ENCODE data around the gene SDHA. TPM values are rescaled to one million over a fixed set of nuclear protein-coding genes. Genes with fewer than 3 reads are reported as not detected.

SDHA gene
- total and polyA plus RNA-seq, 9 of the 15 experiments (the other 6 are each of a cell fraction or from before 2014, with no cell fraction given), result 82.9 to 191 (median 130) TPM

- TF ChIP-seq ZNF318 (IDR thresholded peaks at IDR 0.05; ENCODE audit: borderline replicate concordance in 1 of 2, low read depth in 1 of 2), result no peak
- TF ChIP-seq, protein P1, sequence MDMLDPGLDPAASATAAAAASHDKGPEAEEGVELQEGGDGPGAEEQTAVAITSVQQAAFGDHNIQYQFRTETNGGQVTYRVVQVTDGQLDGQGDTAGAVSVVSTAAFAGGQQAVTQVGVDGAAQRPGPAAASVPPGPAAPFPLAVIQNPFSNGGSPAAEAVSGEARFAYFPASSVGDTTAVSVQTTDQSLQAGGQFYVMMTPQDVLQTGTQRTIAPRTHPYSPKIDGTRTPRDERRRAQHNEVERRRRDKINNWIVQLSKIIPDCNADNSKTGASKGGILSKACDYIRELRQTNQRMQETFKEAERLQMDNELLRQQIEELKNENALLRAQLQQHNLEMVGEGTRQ (CRISPR knock-in tag; IDR thresholded peaks at IDR 0.05), result no peak
- TF ChIP-seq MAZ (CRISPR knock-in tag; conservative IDR thresholded peaks at IDR 0.05 in 1 of 2, IDR thresholded peaks at IDR 0.05 in 1 of 2), result no peak
- TF ChIP-seq, protein P2, sequence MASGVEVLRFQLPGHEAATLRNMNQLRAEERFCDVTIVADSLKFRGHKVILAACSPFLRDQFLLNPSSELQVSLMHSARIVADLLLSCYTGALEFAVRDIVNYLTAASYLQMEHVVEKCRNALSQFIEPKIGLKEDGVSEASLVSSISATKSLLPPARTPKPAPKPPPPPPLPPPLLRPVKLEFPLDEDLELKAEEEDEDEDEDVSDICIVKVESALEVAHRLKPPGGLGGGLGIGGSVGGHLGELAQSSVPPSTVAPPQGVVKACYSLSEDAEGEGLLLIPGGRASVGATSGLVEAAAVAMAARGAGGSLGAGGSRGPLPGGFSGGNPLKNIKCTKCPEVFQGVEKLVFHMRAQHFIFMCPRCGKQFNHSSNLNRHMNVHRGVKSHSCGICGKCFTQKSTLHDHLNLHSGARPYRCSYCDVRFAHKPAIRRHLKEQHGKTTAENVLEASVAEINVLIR (CRISPR knock-in tag; IDR thresholded peaks at IDR 0.05), result no peak
- no peak for TF ChIP-seq FOS (IDR thresholded peaks at IDR 0.05; ENCODE audit: extremely low read depth, insufficient read length)
- no peak for TF ChIP-seq SIN3B (IDR thresholded peaks at IDR 0.05; ENCODE audit: low read depth)
- TF ChIP-seq ZNF778 (CRISPR knock-in tag; IDR thresholded peaks at IDR 0.05), result no peak
- no peak for TF ChIP-seq PRMT5 (CRISPR knock-in tag; IDR thresholded peaks at IDR 0.05)
- TF ChIP-seq SMARCE1 (IDR thresholded peaks at IDR 0.05), result no peak
- TF ChIP-seq, protein P3, sequence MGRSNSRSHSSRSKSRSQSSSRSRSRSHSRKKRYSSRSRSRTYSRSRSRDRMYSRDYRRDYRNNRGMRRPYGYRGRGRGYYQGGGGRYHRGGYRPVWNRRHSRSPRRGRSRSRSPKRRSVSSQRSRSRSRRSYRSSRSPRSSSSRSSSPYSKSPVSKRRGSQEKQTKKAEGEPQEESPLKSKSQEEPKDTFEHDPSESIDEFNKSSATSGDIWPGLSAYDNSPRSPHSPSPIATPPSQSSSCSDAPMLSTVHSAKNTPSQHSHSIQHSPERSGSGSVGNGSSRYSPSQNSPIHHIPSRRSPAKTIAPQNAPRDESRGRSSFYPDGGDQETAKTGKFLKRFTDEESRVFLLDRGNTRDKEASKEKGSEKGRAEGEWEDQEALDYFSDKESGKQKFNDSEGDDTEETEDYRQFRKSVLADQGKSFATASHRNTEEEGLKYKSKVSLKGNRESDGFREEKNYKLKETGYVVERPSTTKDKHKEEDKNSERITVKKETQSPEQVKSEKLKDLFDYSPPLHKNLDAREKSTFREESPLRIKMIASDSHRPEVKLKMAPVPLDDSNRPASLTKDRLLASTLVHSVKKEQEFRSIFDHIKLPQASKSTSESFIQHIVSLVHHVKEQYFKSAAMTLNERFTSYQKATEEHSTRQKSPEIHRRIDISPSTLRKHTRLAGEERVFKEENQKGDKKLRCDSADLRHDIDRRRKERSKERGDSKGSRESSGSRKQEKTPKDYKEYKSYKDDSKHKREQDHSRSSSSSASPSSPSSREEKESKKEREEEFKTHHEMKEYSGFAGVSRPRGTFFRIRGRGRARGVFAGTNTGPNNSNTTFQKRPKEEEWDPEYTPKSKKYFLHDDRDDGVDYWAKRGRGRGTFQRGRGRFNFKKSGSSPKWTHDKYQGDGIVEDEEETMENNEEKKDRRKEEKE (IDR thresholded peaks at IDR 0.05; ENCODE audit: borderline replicate concordance in 1 of 2, control insufficient read depth in 1 of 2, low read depth in 2 of 2, low read length in 1 of 2), result no peak
- TF ChIP-seq NEUROD1 (IDR thresholded peaks at IDR 0.05; ENCODE audit: borderline replicate concordance, low read depth, low read length, partially characterized antibody), result no peak
- TF ChIP-seq NBN (IDR thresholded peaks at IDR 0.05; ENCODE audit: low read depth), result no peak
These were observed 20.1 kb upstream of the SDHA start (continued) for GRCh38 chr5:197892-198489.

Data from K562 (cell line).